Activated B cell treated with CpG ODN at 0.5 μM for 24 hours (primary cell): ENCODE results near the gene MYL1. TPM values are rescaled to one million over a fixed set of nuclear protein-coding genes. Genes with fewer than 3 reads are reported as not detected.

Experiments used
- ATAC-seq: fragments of 200-7000 bp; cut with Tn5 transposase; one replicate; pipeline ENCODE4 v1.10.0; 2021; ENCODE audit warnings: low read depth, mild to moderate bottlenecking, moderate library complexity
- CTCF ChIA-PET: fragments of 350-600 bp; sonication (Branson Sonifier 250); formaldehyde crosslinking; loops from one replicate; lab custom pipeline; 2021; ENCODE audit warnings: antibody characterized with exemption; lab: Charles Lee
- POLR2A ChIA-PET: fragments of 350-600 bp; sonication (Branson Sonifier 250); formaldehyde crosslinking; loops from one replicate; lab custom pipeline; 2021; ENCODE audit warnings: antibody characterized with exemption; lab: Charles Lee
- DNase-seq: peaks from one replicate; pipeline ENCODE4 v3.0.0; 2022
- H3K27ac Mint-ChIP-seq: one replicate; pipeline ENCODE4 v1.8.0; 2020; ENCODE audit warnings: mixed read lengths
- H3K27me3 Mint-ChIP-seq: one replicate; pipeline ENCODE4 v1.8.0; 2021; ENCODE audit warnings: mixed read lengths
- H3K36me3 Mint-ChIP-seq: one replicate; pipeline ENCODE4 v1.8.0; 2021; ENCODE audit warnings: low read depth, mixed read lengths
- H3K4me1 Mint-ChIP-seq: one replicate; pipeline ENCODE4 v1.8.0; 2021; ENCODE audit warnings: mixed read lengths
- H3K4me3 Mint-ChIP-seq: one replicate; pipeline ENCODE4 v1.8.0; 2020; ENCODE audit warnings: mild to moderate bottlenecking, mixed read lengths
- H3K9me3 Mint-ChIP-seq: one replicate; pipeline ENCODE4 v1.8.0; 2020; ENCODE audit warnings: mixed read lengths
- intact Hi-C: fragments of 100-400 bp; cut with micrococcal nuclease; formaldehyde crosslinking; loops from one replicate; pipeline ENCODE4 v1.15.1; 2024
- total RNA-seq: library from RNA; stranded (reverse); gene quantifications from 2 replicates; pipeline ENCODE4 v1.2.3, GENCODE V29; 2022
- TF ChIP-seq, protein P1 (sequence below): fragments of 200-600 bp; IDR thresholded peaks from one replicate; pipeline ENCODE4 v1.8.0; 2022; ENCODE audit warnings: antibody characterized with exemption, mild to moderate bottlenecking

The MYL1 gene
- total RNA-seq, 1 donor from 2014 or later = not detected

DNA sequence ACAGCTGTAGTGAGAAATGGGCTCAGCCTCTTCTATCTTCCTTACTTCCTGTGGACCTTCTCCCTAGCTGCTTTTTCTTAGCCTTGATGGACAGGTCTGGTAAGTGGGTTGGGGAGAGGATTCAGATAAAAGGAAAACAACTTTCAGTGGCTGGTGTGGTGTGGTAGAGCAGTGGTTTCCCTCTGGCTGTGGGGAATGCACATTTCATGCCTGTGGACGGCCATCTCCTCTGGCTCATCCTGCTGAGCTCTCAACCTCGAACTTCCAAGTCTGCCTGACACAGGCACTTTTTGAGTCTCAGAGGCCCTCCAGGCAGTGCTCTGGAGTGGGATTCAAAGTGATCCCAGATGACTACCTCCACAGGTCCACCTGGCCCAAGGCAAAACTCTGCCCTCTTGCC is 51.1 kb downstream of the MYL1 start:
- Mint-ChIP-seq H3K27me3 (peaks cover 3% of the 10 kb centered on the region), H3K4me3 (no peak overlapping the region), H3K4me1 (no peaks in the 10 kb centered on the region), H3K36me3 (no peaks in the 10 kb centered on the region), H3K27ac (no peak overlapping the region), H3K9me3 (no peaks in the 10 kb centered on the region)
- CTCF ChIA-PET = no interaction called here
- DNase-seq (no peak), ATAC-seq (no peak)
- TF ChIP-seq, protein P1, sequence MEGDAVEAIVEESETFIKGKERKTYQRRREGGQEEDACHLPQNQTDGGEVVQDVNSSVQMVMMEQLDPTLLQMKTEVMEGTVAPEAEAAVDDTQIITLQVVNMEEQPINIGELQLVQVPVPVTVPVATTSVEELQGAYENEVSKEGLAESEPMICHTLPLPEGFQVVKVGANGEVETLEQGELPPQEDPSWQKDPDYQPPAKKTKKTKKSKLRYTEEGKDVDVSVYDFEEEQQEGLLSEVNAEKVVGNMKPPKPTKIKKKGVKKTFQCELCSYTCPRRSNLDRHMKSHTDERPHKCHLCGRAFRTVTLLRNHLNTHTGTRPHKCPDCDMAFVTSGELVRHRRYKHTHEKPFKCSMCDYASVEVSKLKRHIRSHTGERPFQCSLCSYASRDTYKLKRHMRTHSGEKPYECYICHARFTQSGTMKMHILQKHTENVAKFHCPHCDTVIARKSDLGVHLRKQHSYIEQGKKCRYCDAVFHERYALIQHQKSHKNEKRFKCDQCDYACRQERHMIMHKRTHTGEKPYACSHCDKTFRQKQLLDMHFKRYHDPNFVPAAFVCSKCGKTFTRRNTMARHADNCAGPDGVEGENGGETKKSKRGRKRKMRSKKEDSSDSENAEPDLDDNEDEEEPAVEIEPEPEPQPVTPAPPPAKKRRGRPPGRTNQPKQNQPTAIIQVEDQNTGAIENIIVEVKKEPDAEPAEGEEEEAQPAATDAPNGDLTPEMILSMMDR = no peak
- intact Hi-C loops = no loop called here
- POLR2A ChIA-PET = no interaction called here

DNA sequence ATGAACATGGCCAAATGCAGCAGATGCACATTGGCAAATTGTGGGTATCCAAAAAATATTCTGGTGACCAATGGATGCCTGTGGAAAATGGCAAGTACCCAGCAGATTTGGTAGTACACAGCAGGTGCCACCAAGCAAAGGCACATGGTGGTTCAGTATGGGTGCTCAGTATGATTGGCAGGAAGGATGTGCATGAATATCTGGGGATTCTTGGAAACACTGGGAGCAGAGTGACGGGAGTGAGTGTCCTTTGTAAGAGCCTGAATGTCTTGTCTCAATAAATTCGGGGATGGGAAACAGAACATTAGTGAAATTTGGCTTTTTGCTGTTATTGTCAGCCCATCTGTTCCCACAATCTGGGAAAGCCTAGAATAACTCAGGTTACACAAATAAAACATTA is 52.9 kb downstream of the MYL1 start:
- POLR2A ChIA-PET = no interaction called here
- TF ChIP-seq, protein P1 = no peak
- Mint-ChIP-seq H3K27me3 (no peaks in the 10 kb centered on the region), H3K9me3 (no peaks in the 10 kb centered on the region), H3K27ac (no peak overlapping the region), H3K4me1 (no peaks in the 10 kb centered on the region), H3K4me3 (no peak overlapping the region), H3K36me3 (no peaks in the 10 kb centered on the region)
- no peak for ATAC-seq
- no peak for DNase-seq
- CTCF ChIA-PET = no interaction called here
- intact Hi-C loops = no loop called here

DNA sequence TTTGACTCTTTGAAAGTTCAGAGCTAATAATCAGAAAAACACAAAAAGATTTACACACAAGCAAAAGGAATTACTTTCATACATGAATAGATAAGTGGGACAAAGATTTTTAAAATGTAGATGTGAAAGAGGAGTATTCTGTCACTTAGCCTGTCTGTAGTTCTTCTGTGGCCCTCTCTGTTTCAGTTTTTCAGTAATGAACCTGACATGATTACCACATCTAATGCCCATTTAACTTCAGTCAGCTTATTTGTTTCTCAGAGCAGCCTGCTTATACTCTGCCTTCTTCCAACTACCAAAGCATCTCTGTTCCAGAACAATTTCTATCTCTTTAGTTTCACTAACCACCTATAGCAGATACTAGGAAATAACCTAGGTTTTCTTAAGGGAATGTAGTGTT is 55.3 kb downstream of the MYL1 start:
- Mint-ChIP-seq H3K4me1 (no peaks in the 10 kb centered on the region), H3K27ac (no peak overlapping the region), H3K36me3 (no peaks in the 10 kb centered on the region), H3K9me3 (no peaks in the 10 kb centered on the region), H3K4me3 (no peak overlapping the region), H3K27me3 (no peaks in the 10 kb centered on the region)
- intact Hi-C loops = loop anchor here (10.0 kb wide), 1 partner anchor 135 kb away; no protein-coding TSS in a partner anchor
- CTCF ChIA-PET = no interaction called here
- POLR2A ChIA-PET = no interaction called here
- TF ChIP-seq, protein P1 = no peak
- no peak for DNase-seq
- no peak for ATAC-seq

DNA sequence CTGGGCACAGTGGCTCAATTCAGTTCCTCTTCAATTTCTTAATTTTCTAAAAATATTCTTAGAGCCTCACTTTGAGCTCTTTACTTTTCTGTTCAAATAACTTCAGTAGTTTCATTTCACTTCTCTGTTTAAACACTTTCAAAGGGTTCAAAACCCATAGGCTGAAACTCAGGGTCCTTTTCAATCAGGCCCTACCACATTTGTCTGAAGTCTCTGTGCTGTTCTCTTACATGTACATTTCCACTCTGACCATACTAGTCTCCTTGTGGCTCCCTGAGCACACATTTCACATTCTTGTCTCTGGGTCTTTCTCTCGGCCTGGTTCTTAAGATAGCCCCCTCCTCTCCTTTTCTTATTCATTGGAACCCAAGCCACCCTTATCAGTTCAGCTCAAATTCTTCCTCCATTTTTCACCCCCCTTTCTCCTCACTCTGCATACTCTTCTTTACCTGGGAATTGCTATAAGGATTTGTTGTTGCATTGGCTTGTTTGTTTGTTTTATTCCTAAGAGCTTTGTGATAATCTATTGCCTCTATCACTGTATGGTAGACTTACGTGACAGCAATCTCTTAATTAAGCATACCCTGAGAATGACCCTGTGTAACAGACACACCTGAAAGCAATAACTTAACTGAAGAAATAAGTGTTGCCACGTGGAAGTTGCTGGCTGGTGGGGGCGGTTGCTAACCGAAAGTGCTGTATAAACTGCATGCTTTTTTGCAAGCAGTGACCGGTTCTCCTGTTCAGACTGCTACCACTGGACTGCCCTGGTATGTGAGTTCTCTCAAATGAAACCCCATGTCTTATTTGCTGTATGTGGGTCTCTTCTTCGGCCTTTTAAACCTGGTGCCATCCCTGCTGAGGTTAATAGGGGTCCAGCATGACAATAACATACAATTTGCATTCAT is 62.0 kb downstream of the MYL1 start:
- Mint-ChIP-seq H3K27ac (no peak overlapping the region), H3K27me3 (no peaks in the 10 kb centered on the region), H3K4me3 (no peak overlapping the region), H3K36me3 (no peaks in the 10 kb centered on the region), H3K4me1 (no peaks in the 10 kb centered on the region), H3K9me3 (no peaks in the 10 kb centered on the region)
- ChIA-PET CTCF (no interaction called here), POLR2A (no interaction called here)
- ATAC-seq = no peak
- no peak for DNase-seq
- TF ChIP-seq, protein P1 = no peak
- intact Hi-C loops = loop anchor here (10.0 kb wide), 1 partner anchor 142 kb away; no protein-coding TSS in a partner anchor

DNA sequence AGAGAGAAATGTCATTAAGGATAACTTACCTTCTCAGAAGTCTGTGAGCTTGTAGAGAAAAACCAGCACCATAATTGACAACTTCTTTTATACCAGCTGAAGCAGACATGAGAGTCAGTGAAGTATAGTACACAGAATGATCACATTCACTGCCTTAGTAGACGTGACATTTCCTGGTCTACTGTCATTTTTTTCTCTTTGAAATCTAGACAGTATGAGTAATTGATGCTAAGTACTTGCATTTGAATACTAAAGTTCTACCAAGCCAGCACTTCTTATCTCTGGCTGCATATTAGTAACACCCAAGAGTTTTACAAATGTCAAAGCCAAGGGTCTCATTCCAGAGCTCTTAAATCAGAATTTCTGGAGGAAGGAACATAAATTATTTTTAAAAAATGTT is 64.4 kb downstream of the MYL1 start:
- TF ChIP-seq, protein P1 = no peak
- H3K4me1 Mint-ChIP-seq = no peaks in the 10 kb centered on the region
- ChIA-PET POLR2A (interaction anchor here (0.5 kb wide), 1 partner anchor 547 kb away, joined by 4 read pairs; no protein-coding TSS in a partner anchor), CTCF (interaction anchor here (1.0 kb wide), 1 partner anchor 149 kb away, joined by 3 read pairs; no protein-coding TSS in a partner anchor)
- ATAC-seq = no peak
- H3K4me3 Mint-ChIP-seq = no peak overlapping the region
- no peak for DNase-seq
- H3K36me3 Mint-ChIP-seq = no peaks in the 10 kb centered on the region
- H3K9me3 Mint-ChIP-seq = no peaks in the 10 kb centered on the region
- intact Hi-C loops = loop anchor here (10.0 kb wide), 1 partner anchor 144 kb away; no protein-coding TSS in a partner anchor
- no peaks in the 10 kb centered on the region for H3K27me3 Mint-ChIP-seq
- H3K27ac Mint-ChIP-seq = no peak overlapping the region
